HS-5 (cell line): ENCODE measurements around the gene ELK4.

Experiments
- DNase-seq: peaks from one replicate; pipeline ENCODE4 v3.0.0-alpha.2; 2012; ENCODE audit warnings: low read depth

ELK4 gene

GRCh38 chr1:205631768-205632668, at the start of gene ELK4:
TSS of gene ELK4 (minus strand) at chr1:205632011. CDS start at chr1:205623882, 8,129 bp downstream.
- peak; percentile 89 for DNase-seq

- no peak for DNase-seq
Measured at GRCh38 chr1:205681364-205681763, 49.6 kb upstream of the ELK4 start.

- no peak for DNase-seq
Measured at GRCh38 chr1:205680073-205680851, 48.5 kb upstream of the ELK4 start, which contains the start of gene SLC45A3. TSS of gene SLC45A3 (minus strand) at chr1:205680509. CDS start at chr1:205664656, 15,853 bp downstream.

- no peak for DNase-seq
Measured at GRCh38 chr1:205678286-205679111, 46.7 kb upstream of the ELK4 start.

- no peak for DNase-seq
Measured at GRCh38 chr1:205677167-205677566, 45.4 kb upstream of the ELK4 start.

- no peak for DNase-seq
Measured at GRCh38 chr1:205676597-205676996, 44.8 kb upstream of the ELK4 start.

- DNase-seq: no peak
Measured at GRCh38 chr1:205676002-205676401, 44.2 kb upstream of the ELK4 start.

- no peak for DNase-seq
Measured at GRCh38 chr1:205675247-205675646, 43.4 kb upstream of the ELK4 start.

GRCh38 chr1:205672970-205673369, 41.2 kb upstream of the ELK4 start:
- DNase-seq: no peak

- no peak for DNase-seq
Measured at GRCh38 chr1:205672395-205672889, 40.6 kb upstream of the ELK4 start.

- DNase-seq: no peak
Measured at GRCh38 chr1:205670611-205671430, 39.0 kb upstream of the ELK4 start.

GRCh38 chr1:205670150-205670446, 38.3 kb upstream of the ELK4 start:
- DNase-seq: no peak

GRCh38 chr1:205669341-205670149, 37.7 kb upstream of the ELK4 start:
- DNase-seq: no peak

- no peak for DNase-seq
Measured at GRCh38 chr1:205668951-205669340, 37.1 kb upstream of the ELK4 start.

GRCh38 chr1:205667909-205668643, 36.3 kb upstream of the ELK4 start:
- no peak for DNase-seq

GRCh38 chr1:205666372-205667166, 34.8 kb upstream of the ELK4 start:
- DNase-seq: no peak

- DNase-seq: no peak
Measured at GRCh38 chr1:205665201-205666045, 33.6 kb upstream of the ELK4 start.
